ENCODE results near the gene ARHGDIA.
"Not testable (repeated sequence)": the region's sequence is repeated elsewhere in the genome, so short reads cannot be mapped to it uniquely, and the experiment has no call there.

The ARHGDIA gene

GRCh38 chr17:81870981-81871386, at the start of gene ARHGDIA:
Gene ARHGDIA, minus strand, starts transcription at chr17:81871337. Its CDS starts 1,407 bp downstream, at chr17:81869930.
- no peak for DNase-seq

- no peak for DNase-seq
Measured at GRCh38 chr17:81918832-81919545, 47.9 kb upstream of the ARHGDIA start.

- DNase-seq = not testable (repeated sequence)
Measured at GRCh38 chr17:81918333-81918669, 47.2 kb upstream of the ARHGDIA start.

DNA sequence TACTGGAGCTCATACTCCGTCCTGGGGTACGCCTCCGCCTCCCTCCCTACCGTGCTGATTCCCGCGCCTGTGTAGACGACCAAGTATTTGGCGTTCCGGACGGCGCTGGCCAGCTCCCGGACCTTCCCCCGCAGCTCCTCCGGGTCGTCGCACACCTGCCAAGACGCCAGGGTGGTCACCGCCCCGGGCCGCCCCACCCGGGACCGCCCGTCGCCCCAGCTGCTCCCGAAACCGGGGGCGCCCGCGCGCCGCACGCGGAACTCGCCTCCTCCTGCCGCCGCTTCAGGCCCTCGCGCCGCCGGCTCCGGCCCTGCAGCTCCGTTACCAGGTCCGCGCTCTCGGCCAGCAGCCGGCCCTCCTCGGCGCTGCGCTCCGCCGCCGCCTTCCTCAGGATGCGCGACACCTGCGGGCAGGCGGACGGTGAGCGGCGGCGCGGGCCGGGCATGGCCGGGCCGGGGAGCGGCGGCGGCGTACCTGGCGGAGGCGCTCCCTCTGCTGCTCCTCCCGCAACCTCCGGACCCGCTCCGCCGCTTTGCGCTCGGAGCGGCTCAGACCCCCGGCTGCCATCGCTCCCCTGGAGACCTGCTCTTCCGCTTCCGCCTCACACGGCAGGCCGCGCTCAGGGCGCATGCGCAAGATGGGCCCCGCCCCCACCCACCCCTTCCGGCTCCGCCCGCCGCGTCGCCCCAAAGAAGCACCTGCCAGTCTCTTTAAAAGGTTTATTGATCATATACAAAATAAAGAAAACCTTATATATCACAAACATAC, 46.6 kb upstream of the ARHGDIA start, which contains the start of gene SIRT7:
SIRT7 (minus strand) TSS at position 612 of the 768 bp plus-strand sequence; CDS start at position 567, 45 bp downstream.
- peak; percentile 71 to 92 for DNase-seq

- peak; percentile 84 to 86 for DNase-seq
Measured at GRCh38 chr17:81916234-81917001, 45.3 kb upstream of the ARHGDIA start.

GRCh38 chr17:81915331-81915730, 44.2 kb upstream of the ARHGDIA start:
- no peak for DNase-seq

GRCh38 chr17:81914103-81914850, 43.1 kb upstream of the ARHGDIA start:
- no peak for DNase-seq

DNA sequence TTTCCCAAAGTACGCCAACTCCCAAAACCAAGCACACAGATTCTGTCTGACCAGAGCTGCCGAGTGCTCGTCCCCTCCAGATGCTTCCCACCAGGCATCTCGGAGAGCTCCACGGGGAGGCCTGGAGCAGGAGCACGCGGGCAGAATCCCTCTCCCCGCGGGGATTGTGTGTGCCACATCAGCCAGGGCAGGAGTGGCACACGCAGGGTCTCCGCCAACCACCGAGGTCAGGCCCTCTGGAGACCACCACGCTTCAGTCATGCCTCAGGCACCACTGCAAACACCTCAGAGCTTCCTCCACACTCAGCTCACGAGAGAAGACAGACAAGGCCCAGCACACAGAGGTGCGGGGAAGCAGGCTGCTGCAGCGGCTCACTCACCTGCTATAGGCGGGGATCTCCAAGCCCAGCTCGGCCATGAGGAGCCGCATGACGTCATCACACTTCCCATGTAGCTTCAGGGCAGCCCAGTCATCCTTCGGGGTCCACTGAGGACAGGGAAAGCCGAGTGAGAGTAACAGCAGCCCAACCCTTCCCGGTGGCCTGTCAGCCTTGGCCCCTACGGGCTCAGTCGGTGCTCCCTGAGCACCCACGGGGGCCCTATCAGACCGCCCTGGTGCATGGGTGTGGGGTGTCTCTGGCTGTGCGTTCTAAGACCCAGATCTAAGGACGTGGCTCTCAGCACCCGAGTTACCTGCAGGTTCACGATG, 42.4 kb upstream of the ARHGDIA start:
- no peak for DNase-seq

- DNase-seq = no peak
Measured at GRCh38 chr17:81912441-81913309, 41.5 kb upstream of the ARHGDIA start.

- no peak for DNase-seq
Measured at GRCh38 chr17:81911969-81912368, 40.8 kb upstream of the ARHGDIA start.

- peak; percentile 81 to 90 for DNase-seq
Measured at GRCh38 chr17:81911277-81911961, 40.3 kb upstream of the ARHGDIA start, which contains the start of gene PCYT2. Gene PCYT2, minus strand, starts transcription at chr17:81911399. Its CDS starts 44 bp downstream, at chr17:81911355.

DNA sequence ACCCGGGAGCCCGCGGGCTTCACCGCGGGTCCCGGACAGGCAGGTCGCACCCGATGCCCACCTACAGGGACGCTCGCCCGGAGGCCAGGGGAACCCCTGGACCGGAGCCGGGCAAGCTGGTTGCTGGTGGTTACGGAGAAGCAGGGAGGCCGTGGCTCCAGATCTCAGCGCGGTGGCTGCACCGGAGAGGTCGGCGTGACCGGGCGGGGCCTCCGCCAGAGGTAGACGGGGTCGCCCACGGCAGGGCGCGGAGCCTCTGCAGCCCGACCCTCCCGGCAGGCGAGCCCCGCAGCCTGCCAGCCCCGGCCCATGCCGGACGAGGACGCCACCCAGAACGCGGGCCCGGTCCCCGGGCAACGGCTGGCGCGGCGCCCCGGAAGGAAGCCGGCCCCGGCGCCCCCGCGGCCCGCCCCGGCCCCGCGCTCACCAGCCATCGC, 39.7 kb upstream of the ARHGDIA start:
- DNase-seq = no peak

DNA sequence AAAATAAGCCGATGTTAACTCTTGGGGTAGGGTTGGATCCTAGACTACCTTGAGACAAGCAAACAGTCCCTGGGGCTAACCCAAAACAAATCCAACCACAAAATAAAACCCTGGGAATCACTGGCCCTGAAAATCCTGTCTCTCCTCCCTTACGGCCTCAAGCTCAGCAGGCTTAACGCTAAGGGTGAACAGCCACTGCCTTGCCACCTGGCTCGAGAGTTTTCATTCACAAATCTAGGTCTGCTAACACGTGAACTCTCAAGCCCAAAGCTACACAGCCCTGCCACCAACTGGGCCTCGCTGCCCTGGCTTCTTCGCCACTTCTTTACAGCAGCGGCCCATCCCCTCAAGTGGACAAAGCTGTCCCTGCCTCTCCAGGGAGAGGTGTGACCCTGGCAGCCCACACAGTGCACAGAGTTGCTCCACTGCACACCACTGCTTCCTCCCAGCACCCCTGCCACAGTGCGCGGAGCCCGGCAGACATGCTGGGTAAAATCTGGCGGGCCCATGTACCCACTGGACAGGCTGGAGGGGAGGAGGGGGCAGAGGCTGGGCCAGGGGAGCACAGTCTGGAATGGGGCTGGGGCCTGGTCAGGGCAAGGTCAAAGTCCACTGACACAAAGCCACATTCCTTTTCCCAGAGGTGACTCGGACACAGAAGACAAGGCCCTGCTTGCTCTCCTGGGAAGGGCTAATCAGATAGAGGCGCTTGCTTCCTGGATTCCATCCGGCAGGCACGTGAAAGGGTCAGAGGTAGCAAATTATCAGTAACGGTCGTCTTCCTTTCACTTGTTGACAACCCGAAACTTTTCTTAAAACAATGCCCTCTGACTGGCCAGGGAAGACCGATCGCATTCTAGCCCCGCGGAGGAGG, 39.1 kb upstream of the ARHGDIA start:
- DNase-seq = no peak

DNA sequence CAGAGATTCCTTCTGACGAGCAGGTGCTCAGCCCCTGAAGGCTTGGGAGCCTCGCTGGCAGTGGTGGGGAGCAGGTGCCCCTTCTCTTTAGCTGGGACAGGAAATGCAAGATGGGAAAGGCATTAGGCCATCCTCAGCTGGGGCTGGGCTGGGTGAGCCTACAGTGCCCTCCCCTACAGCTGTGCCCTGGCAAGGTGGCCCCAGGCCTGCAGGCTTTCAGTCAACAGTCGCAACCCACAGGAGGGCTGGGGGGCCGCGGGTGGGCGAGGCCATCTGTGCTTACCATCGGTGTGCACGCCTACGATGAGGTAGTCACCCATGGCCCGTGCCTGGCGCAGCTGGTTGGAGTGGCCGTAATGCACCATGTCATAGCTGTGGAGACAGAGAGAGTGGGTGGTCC, 38.1 kb upstream of the ARHGDIA start:
- DNase-seq = no peak

DNA sequence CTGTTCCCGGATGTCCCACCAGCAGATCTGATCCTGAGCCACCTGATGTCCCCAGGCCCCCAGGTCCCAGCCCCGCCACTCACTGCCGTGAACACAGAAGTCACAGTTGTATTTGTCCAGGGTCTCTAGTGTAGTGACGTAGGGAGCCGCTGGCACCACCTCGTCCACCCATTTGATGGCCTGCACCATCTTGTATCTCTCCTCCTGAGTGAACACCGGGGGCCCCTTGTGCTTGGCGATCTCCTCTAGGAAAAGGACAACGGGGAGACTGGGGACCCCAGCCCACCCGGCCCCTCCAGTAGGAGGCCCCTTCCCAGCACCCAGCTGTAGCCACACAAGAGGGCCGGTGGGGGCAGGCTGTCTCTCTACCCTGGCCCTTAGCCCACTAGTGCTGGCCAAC, 37.7 kb upstream of the ARHGDIA start:
- no peak for DNase-seq

GRCh38 chr17:81907219-81908145, 36.3 kb upstream of the ARHGDIA start:
- no peak for DNase-seq

DNA sequence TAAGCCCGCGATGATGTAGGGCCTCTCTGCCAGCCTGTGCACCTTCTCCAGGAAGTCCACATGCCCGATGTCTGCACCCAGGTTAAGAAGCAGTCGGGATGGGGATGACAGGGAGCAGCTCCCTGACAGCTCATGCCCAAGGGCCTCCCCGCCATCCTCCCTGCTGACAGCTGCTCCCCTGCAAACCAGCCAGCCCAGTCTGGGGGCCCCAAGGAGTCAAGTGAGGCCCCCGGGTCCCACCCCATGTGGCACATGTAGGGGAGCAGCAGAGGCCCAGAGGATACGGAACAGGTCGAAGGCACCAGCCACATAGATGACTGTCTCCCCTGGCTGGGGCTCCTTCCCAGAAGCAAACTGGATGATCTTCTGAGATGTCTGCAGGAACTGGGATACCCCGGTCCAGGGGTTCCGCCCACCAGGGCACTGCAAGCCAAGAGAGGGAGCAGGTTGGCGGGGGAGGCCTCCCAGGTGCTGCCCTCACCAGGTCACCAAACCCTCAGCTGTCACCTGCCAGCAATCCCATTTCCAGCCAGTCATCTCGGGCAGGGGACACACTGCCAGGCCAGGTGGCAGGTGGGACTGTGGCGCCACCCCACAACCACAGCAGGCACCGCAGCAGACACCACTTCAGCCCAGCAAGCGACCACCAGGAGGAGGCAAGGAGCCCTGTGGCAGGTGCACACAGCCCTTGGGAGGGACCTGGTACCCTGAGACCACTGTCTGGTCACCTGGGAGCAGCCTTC, 35.5 kb upstream of the ARHGDIA start:
- no peak for DNase-seq
